ENCODE results near the gene MYO7A. TPM values are rescaled to one million over a fixed set of nuclear protein-coding genes. Genes with fewer than 3 reads are reported as not detected.

Gene MYO7A
- total and polyA plus RNA-seq, 2 donors (not counting 3 experiments of a cell fraction or from before 2014, with no cell fraction given), result 1.3 to 3.6 TPM

DNA sequence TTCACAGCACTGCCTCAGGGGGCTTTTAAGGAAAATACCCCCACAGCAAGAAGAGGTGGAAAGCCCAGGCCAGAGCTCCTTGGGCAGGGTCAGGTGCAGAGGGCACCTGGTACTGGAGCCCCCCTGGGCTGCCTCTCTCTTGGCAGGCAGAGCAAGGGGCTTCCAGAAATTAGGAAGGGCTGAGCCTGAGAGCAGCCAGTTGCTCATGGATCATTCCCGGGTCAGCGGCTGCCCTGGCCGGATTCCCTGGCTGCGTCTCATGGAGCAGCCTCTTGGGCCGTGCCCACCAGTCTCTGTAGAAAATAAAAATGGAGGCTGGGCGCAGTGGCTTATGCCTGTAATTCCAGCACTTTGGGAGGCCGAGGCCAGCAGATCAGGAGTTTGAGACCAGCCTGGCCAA is 35.7 kb upstream of the MYO7A start:
- TF ChIP-seq, protein P1, sequence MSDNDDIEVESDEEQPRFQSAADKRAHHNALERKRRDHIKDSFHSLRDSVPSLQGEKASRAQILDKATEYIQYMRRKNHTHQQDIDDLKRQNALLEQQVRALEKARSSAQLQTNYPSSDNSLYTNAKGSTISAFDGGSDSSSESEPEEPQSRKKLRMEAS (IDR thresholded peaks at IDR 0.05; ENCODE audit: insufficient read depth, insufficient read length), result no peak
- no peak for TF ChIP-seq FOS (IDR thresholded peaks at IDR 0.05; ENCODE audit: borderline replicate concordance, insufficient read depth, low read length)
- TF ChIP-seq MYC (IDR thresholded peaks at IDR 0.05; ENCODE audit: low read depth, low read length), result no peak
- TF ChIP-seq JUN (IDR thresholded peaks at IDR 0.05; ENCODE audit: borderline replicate concordance, insufficient read depth, insufficient read length, low read depth), result no peak
- no peak for TF ChIP-seq EZH2 (IDR thresholded peaks at IDR 0.05; ENCODE audit: borderline replicate concordance, low read depth, low read length, severe bottlenecking)
- no peak for TF ChIP-seq CTCF (IDR thresholded peaks at IDR 0.05; ENCODE audit: extremely low read depth in 1 of 2, insufficient read depth in 1 of 2, low read depth in 1 of 2, low read length in 2 of 2)
- TF ChIP-seq POLR2AphosphoS5 (IDR thresholded peaks at IDR 0.05; ENCODE audit: insufficient read depth, low read depth, low read length), result no peak
- no peak for TF ChIP-seq GATA2 (IDR thresholded peaks at IDR 0.05; ENCODE audit: insufficient read depth, insufficient read length, low read depth, low read length)
- TF ChIP-seq POLR2A (IDR thresholded peaks at IDR 0.05; ENCODE audit: low read depth, low read length), result no peak
- FAIRE-seq (no peak), DNase-seq (ENCODE audit: low read depth, low spot score) (no peak)
- Histone ChIP-seq H3K9ac (replicated peaks; ENCODE audit: extremely low read depth, insufficient read depth, low read length) (no peak overlapping the region), H3K9me1 (replicated peaks; ENCODE audit: control insufficient read depth, extremely low read depth, insufficient read depth, low read length) (no peaks in the 10 kb centered on the region), H4K20me1 (replicated peaks; ENCODE audit: control insufficient read depth, extremely low read depth, insufficient read depth, low read length) (no peaks in the 10 kb centered on the region), H2AFZ (ENCODE audit: low read depth, low read length) (no peak overlapping the region), H3K27me3 (ENCODE audit: control insufficient read depth in 2 of 2, insufficient read depth in 2 of 2, low read length in 2 of 2) (no peaks in the 10 kb centered on the region), H3K36me3 (ENCODE audit: control insufficient read depth in 2 of 2, extremely low read depth in 1 of 2, insufficient read depth in 2 of 2, low read length in 2 of 2) (peaks cover 0 to 3% of the 10 kb centered on the region in 2 experiments), H3K79me2 (ENCODE audit: control insufficient read depth, insufficient read depth, low read length) (no peaks in the 10 kb centered on the region), H3K4me3 (replicated peaks in 1 of 3; ENCODE audit: insufficient read depth in 1 of 3, low read depth in 1 of 3, low read length in 3 of 3) (no peak overlapping the region), H3K4me1 (ENCODE audit: control insufficient read depth, extremely low read depth, insufficient read depth, low read length) (no peaks in the 10 kb centered on the region), H3K27ac (ENCODE audit: insufficient read depth, low read depth, low read length) (no peak overlapping the region), H3K4me2 (ENCODE audit: insufficient read depth, low read length) (no peak overlapping the region), H3K9me3 (replicated peaks; ENCODE audit: control insufficient read depth, insufficient read depth, low read length) (no peaks in the 10 kb centered on the region)
- no TSS peak for BruUV-seq (replicated peaks)
- ChIA-PET CTCF (interaction anchor here (1.0 to 7.3 kb wide), 16 partner anchors 11 to 358 kb away, joined by 3 to 316 read pairs (median 22); partner anchors contain the start of genes CAPN5, MYO7A and OMP), POLR2A (interaction anchor here (1.9 kb wide), 1 partner anchor 10 kb away, joined by 5 read pairs; no protein-coding TSS in a partner anchor)
- dilution Hi-C loops (cut with MboI; ENCODE audit: extremely low pct_ligation_motif_present, low sequenced_read_pairs) (no loop called here), intact Hi-C loops (cut with micrococcal nuclease) (loop anchor here (1.0 to 5.0 kb wide), 2 partner anchors 8 to 170 kb away; no protein-coding TSS in a partner anchor)

Measured in endothelial cell of umbilical vein (primary cell).